ENCODE measurements around the gene SIT1.

- TF ChIP-seq POLR2A (IDR thresholded peaks at IDR 0.05; ENCODE audit: low read depth, low read length) (no peak), POLR2AphosphoS5 (IDR thresholded peaks at IDR 0.05; ENCODE audit: low read depth, low read length) (no peak), TAF1 (IDR thresholded peaks at IDR 0.05; ENCODE audit: low read depth, low read length) (no peak), SPI1 (IDR thresholded peaks at IDR 0.05; ENCODE audit: low read depth, low read length) (no peak), POU2F2 (IDR thresholded peaks at IDR 0.05; ENCODE audit: low read depth, low read length) (no peak), PAX5 (IDR thresholded peaks at IDR 0.05; ENCODE audit: insufficient read depth, low read length, severe bottlenecking) (no peak)
These were observed 33.2 kb downstream of the SIT1 start for GRCh38 chr9:35617548-35617947.

Data from GM12891 (cell line).